DOHH2 (cell line): ENCODE data around the gene ST3GAL4.

Experiments
- CTCF ChIP-seq: fragments of 200-600 bp; sonication (generic); IDR thresholded peaks from one replicate; pipeline ENCODE4 v1.5.1; 2014; ENCODE audit warnings: antibody characterized with exemption, mild to moderate bottlenecking, low read depth, low read length; ENCODE audit not compliant: poor library complexity, severe bottlenecking
- EZH2phosphoT487 ChIP-seq: fragments of 200-600 bp; sonication (generic); IDR thresholded peaks from 2 replicates; pipeline ENCODE4 v1.6.1; 2017; ENCODE audit warnings: borderline replicate concordance, mild to moderate bottlenecking, antibody characterized with exemption, low read length, moderate library complexity, mixed read lengths

DNA sequence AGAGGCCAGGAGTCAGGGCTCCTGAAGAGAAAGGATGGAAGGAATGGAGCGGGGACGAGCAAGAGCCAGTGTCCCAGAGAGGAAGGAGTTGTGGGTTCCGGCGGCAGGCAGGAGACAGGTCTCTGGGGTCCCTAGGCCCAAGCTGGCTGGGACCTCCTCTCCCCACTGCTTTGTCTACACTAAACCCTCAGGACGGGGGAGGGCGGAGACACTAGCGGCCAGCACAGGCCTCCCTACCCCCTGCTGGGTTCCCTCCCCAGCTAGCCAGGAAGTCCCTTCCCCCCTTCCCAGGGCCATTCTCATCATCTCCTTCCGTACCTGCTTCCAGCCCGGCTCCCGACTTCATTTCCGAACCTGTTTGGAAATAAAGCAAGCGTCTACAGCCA is 79.5 kb downstream of the ST3GAL4 start:
- TF ChIP-seq CTCF (no peak), EZH2phosphoT487 (no peak)
